CD4-positive, alpha-beta T cell treated with Interleukin-6 at 100 ng/mL for 8 hours (primary cell): ENCODE results near the gene AK9.
"Not testable (repeated sequence)": the region's sequence is repeated elsewhere in the genome, so short reads cannot be mapped to it uniquely, and the experiment has no call there.

Experiments
- DNase-seq: peaks from one replicate; pipeline ENCODE4 v3.0.0-alpha.2; 2020; ENCODE audit warnings: mixed read lengths, low spot score

AK9 gene

DNA sequence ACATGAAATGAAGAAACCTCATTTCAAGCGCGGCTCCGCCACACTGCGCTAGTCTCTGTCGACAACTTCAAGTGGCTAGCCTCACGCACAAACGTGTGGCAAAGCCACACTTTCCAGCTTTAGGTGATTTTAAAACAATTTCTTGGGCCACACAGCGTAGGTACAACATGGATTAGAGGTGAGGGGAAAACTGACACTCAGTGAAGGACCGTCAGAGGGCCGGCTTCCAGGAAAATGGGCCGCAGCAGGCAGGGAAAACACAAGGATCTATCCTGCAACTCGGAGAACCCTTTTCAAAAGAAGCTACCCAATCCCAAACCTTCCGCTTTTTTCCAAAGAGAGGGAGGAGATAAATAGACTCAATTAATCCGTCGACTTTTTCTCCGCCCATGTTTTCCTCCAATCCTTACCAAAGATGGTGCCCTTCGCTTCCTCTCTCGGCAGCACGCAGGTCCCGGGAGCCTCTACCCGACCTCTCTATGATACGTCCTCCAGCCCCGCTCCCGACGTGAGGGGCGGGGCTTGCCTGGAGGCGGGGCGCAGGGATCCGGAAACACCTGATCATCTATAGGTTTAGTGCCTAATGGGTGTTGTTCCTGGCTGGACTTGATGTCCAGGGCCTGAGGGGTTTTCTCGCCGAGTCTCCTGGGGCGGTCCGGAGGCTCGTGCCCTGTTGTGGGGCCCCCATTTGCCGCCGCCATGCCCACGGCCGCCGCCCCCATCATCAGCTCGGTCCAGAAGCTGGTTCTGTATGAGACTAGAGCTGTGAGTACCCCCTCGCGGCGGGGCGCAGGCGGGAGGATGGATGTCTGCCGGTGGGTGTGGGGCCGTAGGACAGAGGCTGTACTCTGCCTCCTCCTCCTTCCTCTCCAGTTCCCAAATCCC is at the start of gene AK9, which contains the start of gene FIG4:
TSS of gene AK9 (minus strand) at position 466 of the 885 bp plus-strand sequence. CDS start 15,457 bp downstream, outside the sequence.
TSS of gene FIG4 (plus strand) at position 560 of the 885 bp plus-strand sequence. CDS start at position 700, 140 bp downstream.
- peak; percentile 88 for DNase-seq

DNA sequence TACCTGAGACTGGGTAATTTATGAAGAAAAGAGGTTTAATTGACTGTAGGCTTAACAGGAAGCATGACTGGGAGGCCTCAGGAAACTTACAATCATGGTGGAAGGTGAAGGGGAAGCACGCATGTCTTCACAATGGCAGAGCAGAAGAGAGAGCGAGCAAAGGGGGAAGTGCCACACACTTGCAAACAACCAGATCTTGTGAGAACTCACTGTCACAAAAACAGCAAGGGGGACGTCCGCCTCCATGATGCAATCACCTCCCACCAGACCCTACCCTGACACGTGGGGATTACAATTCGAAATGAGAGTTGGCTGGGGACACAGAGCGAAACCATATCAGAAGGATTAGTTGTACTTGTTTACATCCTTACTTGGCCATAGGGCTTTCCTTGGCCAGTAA is 49.8 kb upstream of the AK9 start:
- no peak for DNase-seq

DNA sequence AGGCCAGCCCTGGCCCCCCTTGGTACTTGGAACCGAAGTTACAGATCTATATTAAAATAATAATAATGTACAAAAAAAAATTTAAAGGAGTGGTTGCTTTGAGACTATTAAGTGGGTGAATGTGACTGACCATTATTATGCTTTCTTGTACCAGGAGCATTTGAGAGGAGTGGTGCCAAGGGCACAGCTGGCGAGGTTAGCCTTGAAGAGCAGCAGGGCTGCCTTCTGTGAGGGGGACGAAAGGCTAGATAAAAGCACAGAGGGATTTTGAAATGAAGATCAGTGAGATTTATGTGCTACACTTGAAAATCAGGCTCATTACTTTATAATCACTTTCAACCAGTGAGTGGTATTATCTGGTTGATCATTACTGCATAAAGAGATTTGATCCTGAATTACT is 48.7 kb upstream of the AK9 start:
- DNase-seq, result no peak

- no peak for DNase-seq
These were observed 47.7 kb upstream of the AK9 start for GRCh38 chr6:109738667-109739066.

DNA sequence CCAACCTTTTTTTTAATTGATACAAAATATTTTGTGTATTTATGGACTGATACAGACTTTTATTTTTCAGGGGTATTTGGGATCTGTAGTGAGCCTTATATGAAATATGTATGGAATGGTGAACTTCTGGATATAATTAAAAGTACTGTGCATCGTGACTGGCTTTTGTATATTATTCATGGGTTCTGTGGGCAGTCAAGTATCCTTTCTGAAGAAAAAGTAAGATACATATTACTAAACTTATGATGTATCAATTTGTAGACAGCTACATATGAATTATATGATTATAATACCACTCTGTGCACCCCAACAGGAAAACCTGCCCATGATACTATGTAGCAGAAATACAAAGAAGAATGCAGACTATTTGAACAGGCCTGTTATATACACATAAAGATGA is 47.3 kb upstream of the AK9 start:
- no peak for DNase-seq

- DNase-seq, result no peak
These were observed 45.4 kb upstream of the AK9 start for GRCh38 chr6:109736273-109737025.

DNA sequence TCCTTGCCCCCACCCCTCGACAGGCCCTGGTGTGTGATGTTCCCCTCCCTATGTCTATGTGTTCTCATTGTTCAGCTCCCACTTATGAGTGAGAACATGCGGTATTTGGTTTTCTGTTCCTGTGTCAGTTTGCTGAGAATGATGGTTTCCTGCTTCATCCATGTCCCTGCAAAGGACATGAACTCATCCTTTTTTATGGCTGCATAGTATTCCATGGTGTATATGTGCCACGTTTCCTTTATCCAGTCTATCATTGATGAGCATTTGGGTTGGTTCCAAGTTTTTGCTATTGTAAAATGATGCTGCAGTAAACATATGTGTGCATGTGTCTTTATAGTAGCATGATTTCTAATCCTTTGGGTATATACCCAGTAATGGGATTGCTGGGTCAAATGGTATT is 34.2 kb upstream of the AK9 start:
- DNase-seq, result not testable (repeated sequence)

- DNase-seq, result no peak
These were observed 31.7 kb upstream of the AK9 start for GRCh38 chr6:109722564-109723254.

GRCh38 chr6:109722011-109722410 is 31.0 kb upstream of the AK9 start:
- no peak for DNase-seq

DNA sequence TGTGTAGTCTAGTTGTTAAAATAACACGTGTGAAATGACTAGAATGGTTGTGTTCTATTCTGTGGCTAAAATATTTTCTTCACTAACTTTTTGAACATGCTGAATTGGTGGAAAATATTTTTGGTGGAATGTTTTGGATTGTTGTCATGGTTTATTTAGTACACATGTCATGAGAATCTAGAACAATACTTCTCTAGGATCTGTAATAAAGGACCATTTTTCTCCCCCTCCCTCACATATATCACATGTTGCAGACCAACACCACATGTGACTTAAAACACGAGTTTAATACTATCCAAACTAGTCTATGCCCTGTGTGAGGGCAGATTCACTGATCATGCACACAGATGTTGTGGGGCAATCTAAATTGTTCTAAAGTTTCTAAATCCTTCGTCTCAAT is 29.3 kb upstream of the AK9 start:
- no peak for DNase-seq

DNA sequence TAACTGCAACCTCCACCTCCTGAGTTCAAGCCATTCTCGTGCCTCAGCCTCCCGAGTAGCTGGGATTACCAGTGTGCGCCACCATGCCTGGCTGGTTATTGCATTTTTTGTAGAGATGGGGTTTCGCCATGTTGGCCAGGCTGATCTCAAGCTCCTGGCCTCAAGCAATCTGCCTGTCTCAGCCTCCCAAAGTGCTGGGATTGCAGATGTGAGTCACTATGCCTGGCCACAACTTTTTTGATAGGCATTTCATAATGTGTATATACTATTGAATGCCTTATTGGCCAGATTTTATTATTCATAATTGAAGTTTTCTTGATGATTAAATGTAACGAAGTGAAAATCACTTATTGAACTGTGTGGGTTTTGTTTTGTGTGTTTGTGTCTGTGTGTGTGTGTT is 28.0 kb upstream of the AK9 start:
- no peak for DNase-seq

GRCh38 chr6:109717971-109718370 is 27.0 kb upstream of the AK9 start:
- no peak for DNase-seq

DNA sequence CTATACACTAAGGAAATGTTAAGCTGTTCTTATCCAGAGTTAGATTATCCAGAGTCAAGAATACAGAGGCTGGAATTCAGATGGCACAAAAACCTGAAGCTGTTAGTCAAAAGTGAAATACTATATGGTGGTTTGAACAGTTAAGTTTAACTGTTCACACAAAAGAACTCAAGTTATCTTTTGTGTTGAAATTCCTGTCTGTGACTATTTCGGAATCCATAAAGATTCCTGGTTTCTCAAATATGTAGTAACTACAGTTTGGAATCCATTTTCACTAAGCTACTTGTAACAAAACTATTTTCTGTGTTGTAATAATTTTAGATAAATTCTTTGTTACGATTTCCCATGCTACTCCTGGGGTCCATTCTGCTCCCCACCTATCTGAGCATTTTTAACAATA is 24.6 kb upstream of the AK9 start:
- DNase-seq, result no peak

GRCh38 chr6:109714611-109715010 is 23.6 kb upstream of the AK9 start:
- DNase-seq, result no peak

DNA sequence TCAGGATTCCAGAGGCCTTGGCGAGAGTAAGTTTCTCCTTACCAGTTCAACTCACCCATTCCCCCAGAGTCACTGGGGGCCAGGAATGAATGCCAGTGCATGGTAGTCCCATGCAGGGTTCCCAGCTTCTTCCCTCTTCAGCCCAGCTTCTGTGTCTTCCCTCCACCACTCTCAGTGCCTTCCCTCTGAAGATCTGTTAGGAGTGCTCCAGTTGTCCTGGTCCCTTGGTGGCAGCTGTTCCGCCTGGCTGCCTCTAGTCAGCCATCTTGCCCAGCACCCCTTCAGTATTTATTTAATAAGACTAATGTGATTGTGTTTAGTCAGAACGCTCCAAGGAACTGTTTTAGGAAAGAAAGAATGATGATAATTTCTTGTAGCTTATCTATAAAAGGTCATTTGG is 23.2 kb upstream of the AK9 start:
- no peak for DNase-seq

DNA sequence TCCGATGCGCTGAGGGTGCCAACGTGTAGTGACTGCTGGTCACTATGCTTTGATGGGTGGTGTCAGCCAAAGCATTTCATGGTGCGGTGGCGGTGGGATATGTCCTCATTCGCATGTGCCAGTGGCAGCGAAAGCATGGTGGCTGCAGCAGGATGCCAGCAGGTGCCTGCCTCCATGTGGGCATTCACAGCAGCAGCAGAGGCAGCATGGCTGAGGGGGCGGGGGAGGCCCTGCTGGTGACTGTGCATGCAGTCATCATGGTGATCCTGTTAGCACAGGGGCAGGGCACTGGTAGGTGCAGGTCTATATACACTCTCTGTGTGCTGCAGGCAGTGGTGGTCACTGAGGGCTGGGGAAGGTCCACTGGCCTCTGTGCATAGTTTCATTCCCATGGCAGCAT is 22.1 kb upstream of the AK9 start:
- no peak for DNase-seq

DNA sequence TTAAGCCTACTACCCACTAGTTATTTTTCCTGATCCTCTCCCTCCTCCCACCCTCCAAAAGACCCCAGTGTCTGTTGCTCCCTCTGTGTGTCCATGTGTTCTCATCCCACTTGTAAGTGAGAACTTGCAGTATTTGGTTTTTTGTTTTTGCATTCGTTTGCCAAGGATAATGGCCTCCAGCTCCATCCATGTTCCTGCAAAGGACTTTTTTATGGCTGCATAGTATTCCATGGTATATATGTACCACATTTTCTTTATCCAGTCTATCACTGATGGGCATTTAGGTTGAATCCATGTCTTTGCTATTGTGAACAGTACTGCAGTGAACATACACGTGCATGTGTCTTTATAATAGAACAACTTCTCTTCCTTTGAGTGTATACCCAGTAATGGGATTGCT is 17.1 kb upstream of the AK9 start:
- DNase-seq, result not testable (repeated sequence)

DNA sequence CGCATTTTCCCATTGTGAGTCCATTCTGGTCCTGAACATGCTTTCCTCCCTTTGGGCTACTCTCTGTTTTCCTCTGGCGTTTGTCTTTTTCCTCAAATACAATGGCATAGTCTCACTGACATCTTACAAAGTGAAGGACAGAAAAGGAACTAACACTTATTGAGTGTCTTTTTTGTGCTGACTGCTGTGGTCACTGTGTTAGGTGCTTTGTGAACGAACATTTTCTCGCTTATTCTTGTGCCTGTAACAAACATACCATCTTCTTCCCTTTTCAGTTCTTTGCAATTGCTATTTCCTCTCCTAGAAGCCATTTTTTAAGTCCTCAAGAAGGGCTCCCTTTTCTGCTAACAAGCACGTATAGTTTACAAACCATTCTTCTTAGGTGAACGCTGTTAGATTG is 15.5 kb upstream of the AK9 start:
- DNase-seq, result no peak

- DNase-seq, result peak; percentile 73
These were observed 14.3 kb upstream of the AK9 start for GRCh38 chr6:109705258-109705657.

GRCh38 chr6:109702791-109703190 is 11.8 kb upstream of the AK9 start:
- no peak for DNase-seq

DNA sequence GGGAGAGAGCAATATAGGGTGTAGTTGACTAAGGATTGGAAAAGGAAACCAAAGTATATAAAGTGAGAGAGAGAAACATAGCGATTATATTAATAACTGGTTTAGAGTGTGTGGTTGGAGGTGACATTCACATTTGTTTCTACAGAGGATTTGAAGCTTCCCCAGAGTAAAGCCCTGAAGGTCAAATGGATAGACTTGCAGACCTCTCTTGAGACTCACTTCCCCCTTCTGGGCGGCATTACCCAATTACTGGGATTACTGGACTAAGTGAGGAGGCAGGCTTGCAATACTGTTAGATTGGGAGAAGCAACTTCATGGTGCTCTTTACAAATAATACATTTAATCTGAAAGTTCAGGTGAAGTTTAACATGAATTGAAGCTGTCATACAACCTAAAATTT is 10.8 kb upstream of the AK9 start:
- DNase-seq, result no peak

DNA sequence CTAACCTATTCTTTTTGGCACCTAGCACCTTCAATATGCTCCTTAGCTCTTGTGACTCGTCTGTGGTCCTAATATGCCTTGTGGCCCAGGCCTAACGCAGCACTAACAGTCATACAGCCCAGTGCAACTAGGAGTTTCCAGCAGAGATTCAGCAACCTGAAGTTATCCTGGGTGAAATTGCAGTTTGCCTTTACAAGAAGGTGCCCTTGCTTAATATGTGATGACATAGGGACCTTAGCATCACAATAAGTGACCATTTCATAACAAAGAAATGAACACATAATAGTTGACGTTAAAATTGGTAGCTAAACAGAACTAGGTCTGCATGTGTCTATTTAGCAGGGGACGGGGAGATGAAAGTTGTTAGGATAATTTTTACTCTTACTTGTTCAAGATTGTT is 10.2 kb upstream of the AK9 start:
- DNase-seq, result no peak

DNA sequence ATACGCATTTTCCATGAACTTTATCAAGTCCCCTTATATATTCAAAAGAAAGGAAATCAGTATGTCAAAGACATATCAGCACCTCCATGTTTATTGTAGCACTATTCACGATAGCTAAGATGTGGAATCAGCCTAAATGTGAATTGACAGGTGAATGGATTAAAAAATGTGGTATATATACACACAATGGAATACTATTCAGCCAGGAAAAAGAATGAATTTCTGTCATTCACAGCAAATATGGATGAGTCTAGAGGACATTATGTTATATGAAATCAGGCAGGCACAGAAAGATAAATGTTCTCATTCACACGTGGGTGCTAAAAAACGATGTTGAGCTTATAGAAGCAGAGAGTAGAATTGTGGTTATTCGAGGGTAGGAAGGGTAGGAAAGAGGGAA is 5.4 kb upstream of the AK9 start:
- DNase-seq, result no peak
